Fibroblast of lung (primary cell): ENCODE data around the gene ARID1B. TPM values are rescaled to one million over a fixed set of nuclear protein-coding genes. Genes with fewer than 3 reads are reported as not detected.

ENCODE experiments used
- DNase-seq, 2 donors: peaks; one replicate each; pipeline versions ENCODE4 v3.0.0 to v3.0.0-alpha.2; 2010; ENCODE audit warnings: low read depth in 2 of 2
- H2AFZ ChIP-seq: 2 replicates; pipeline ENCODE4 v1.5.1; 2012; ENCODE audit warnings: low read length, control low read depth, inconsistent platforms
- H3K27ac ChIP-seq: 2 replicates; pipeline ENCODE4 v1.5.1; 2011; ENCODE audit warnings: low read length, control low read depth; ENCODE audit not compliant: insufficient read depth
- H3K27me3 ChIP-seq: 2 replicates; pipeline ENCODE4 v1.5.1; 2011; ENCODE audit warnings: mild to moderate bottlenecking, low read length; ENCODE audit not compliant: control insufficient read depth, insufficient read depth
- H3K36me3 ChIP-seq: 2 replicates; pipeline ENCODE4 v1.5.1; 2011; ENCODE audit warnings: low read length; ENCODE audit not compliant: control insufficient read depth, insufficient read depth
- H3K4me1 ChIP-seq: 2 replicates; pipeline ENCODE4 v1.5.1; 2011; ENCODE audit warnings: low read length; ENCODE audit not compliant: control insufficient read depth, insufficient read depth; ENCODE audit errors: extremely low read depth
- H3K4me2 ChIP-seq: 2 replicates; pipeline ENCODE4 v1.5.1; 2011; ENCODE audit warnings: low read length, control low read depth; ENCODE audit not compliant: insufficient read depth; ENCODE audit errors: extremely low read depth
- H3K4me3 ChIP-seq, 4 experiments: fragments of 200-600 bp in 1 of 4; sonication (generic) in 1 of 4; replicated peaks in 1 of 4; 2 replicates each; pipeline ENCODE4 v1.5.1; 2011 to 2016; ENCODE audit warnings: low read length in 4 of 4, low read depth in 3 of 4, mild to moderate bottlenecking in 3 of 4, control low read depth in 2 of 4, inconsistent platforms in 1 of 4, mixed read lengths in 1 of 4; ENCODE audit not compliant: insufficient read depth in 1 of 4; ENCODE audit errors: control extremely low read depth in 1 of 4
- H3K79me2 ChIP-seq: 2 replicates; pipeline ENCODE4 v1.5.1; 2012; ENCODE audit warnings: mild to moderate bottlenecking, low read length, inconsistent platforms; ENCODE audit not compliant: control insufficient read depth, insufficient read depth
- H3K9ac ChIP-seq: 2 replicates; pipeline ENCODE4 v1.5.1; 2011; ENCODE audit warnings: mild to moderate bottlenecking, low read length, control low read depth; ENCODE audit not compliant: insufficient read depth
- H3K9me3 ChIP-seq: 2 replicates; pipeline ENCODE4 v1.5.1; 2012; ENCODE audit warnings: low read depth, low read length; ENCODE audit not compliant: control insufficient read depth, insufficient read depth
- H4K20me1 ChIP-seq: 2 replicates; pipeline ENCODE4 v1.5.1; 2011; ENCODE audit warnings: low read length; ENCODE audit not compliant: control insufficient read depth, insufficient read depth; ENCODE audit errors: extremely low read depth
- EZH2 ChIP-seq: IDR thresholded peaks from 2 replicates; pipeline ENCODE4 v1.5.1; 2012; ENCODE audit warnings: low read length, control low read depth, mild to moderate bottlenecking; ENCODE audit errors: missing control alignments
- polyA plus RNA-seq, 2 donors: library from polyadenylated mRNA; depleted of rRNA in 1 of 2; stranded (reverse) in 1 of 2; unstranded in 1 of 2; fragments of >200 nt; gene quantifications; 2 replicates each; pipeline ENCODE4 v1.2.1, GENCODE V29; 2011 to 2012; ENCODE audit warnings: missing spikeins in 1 of 2
- total RNA-seq: library from RNA; depleted of rRNA; stranded (reverse); fragments of >200 nt; gene quantifications from 2 replicates; pipeline ENCODE4 v1.2.1, GENCODE V29; 2014
- TF ChIP-seq, protein P1 (sequence below), 2 donors: IDR thresholded peaks in 1 of 2; conservative IDR thresholded peaks in 1 of 2; 1 replicate in 1 of 2; 2 replicates in 1 of 2; pipeline ENCODE4 v1.5.1; 2011 to 2012; ENCODE audit warnings: low read length in 2 of 2, control low read depth in 1 of 2, inconsistent platforms in 1 of 2, low read depth in 1 of 2, mild to moderate bottlenecking in 1 of 2

ARID1B gene
- total and polyA plus RNA-seq, 2 donors (not counting 1 experiment from before 2014, with no cell fraction given), result 15.4 to 41.9 TPM

DNA sequence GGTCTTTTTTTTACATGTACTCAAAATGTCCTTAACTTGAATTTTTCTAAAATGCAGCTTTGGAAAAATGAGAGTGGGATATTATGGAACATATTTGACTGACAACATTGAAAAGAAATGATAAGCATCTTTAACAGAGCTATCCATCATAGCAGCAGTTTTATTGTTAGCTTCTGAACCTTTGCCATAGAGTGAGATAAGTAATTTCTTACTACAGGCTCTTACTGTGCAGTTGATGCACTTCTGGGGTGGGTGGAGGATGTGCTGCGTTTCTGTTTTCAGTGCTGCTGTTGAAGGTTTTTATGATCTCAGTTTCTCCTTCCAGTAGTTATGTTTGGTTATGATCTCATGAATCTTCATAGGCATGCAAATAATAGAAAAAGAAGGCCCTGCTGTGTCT, 279.1 kb downstream of the ARID1B start:
- no peaks in the 10 kb centered on the region for H3K79me2 ChIP-seq
- H2AFZ ChIP-seq, result no peak overlapping the region
- H3K4me2 ChIP-seq, result no peak overlapping the region
- H3K4me3 ChIP-seq, result no peak overlapping the region
- no peaks in the 10 kb centered on the region for H3K36me3 ChIP-seq
- no peak overlapping the region for H3K27ac ChIP-seq
- no peak for DNase-seq
- TF ChIP-seq EZH2, result no peak
- TF ChIP-seq, protein P1, sequence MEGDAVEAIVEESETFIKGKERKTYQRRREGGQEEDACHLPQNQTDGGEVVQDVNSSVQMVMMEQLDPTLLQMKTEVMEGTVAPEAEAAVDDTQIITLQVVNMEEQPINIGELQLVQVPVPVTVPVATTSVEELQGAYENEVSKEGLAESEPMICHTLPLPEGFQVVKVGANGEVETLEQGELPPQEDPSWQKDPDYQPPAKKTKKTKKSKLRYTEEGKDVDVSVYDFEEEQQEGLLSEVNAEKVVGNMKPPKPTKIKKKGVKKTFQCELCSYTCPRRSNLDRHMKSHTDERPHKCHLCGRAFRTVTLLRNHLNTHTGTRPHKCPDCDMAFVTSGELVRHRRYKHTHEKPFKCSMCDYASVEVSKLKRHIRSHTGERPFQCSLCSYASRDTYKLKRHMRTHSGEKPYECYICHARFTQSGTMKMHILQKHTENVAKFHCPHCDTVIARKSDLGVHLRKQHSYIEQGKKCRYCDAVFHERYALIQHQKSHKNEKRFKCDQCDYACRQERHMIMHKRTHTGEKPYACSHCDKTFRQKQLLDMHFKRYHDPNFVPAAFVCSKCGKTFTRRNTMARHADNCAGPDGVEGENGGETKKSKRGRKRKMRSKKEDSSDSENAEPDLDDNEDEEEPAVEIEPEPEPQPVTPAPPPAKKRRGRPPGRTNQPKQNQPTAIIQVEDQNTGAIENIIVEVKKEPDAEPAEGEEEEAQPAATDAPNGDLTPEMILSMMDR (conservative IDR thresholded peaks at IDR 0.05 in 1 of 2, IDR thresholded peaks at IDR 0.05 in 1 of 2; ENCODE audit: low read depth in 1 of 2, low read length in 2 of 2), result no peak
- H3K4me1 ChIP-seq, result no peaks in the 10 kb centered on the region
- no peaks in the 10 kb centered on the region for H4K20me1 ChIP-seq
- no peaks in the 10 kb centered on the region for H3K9me3 ChIP-seq
- no peaks in the 10 kb centered on the region for H3K27me3 ChIP-seq
- H3K9ac ChIP-seq, result no peak overlapping the region

DNA sequence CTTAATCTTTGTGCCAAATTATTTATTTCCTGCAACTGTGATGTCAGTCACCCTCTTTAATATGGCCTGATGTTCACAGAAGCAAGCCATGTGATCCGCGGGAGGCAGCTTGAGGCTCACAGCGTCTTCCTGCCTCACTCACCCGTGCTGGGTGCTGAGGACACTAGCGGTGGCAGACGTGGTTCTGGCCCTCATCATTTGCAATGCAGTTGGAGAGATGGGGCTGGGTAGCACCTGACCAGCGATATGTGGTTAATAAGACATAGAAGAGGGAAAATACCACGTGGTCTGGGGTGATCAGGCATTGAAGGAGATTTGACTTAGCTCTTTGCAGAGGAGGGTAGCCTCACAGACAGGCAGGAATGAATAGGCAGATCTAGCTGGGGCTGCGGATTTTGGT, 281.4 kb downstream of the ARID1B start:
- Histone ChIP-seq H3K27ac (no peak overlapping the region), H3K79me2 (no peaks in the 10 kb centered on the region), H3K4me3 (no peak overlapping the region), H3K36me3 (no peaks in the 10 kb centered on the region), H3K9ac (no peak overlapping the region), H3K4me1 (no peaks in the 10 kb centered on the region), H4K20me1 (no peaks in the 10 kb centered on the region), H2AFZ (no peak overlapping the region), H3K4me2 (no peak overlapping the region), H3K9me3 (no peaks in the 10 kb centered on the region), H3K27me3 (no peaks in the 10 kb centered on the region)
- DNase-seq, result no peak
- TF ChIP-seq EZH2, result no peak
- TF ChIP-seq, protein P1 (conservative IDR thresholded peaks at IDR 0.05 in 1 of 2, IDR thresholded peaks at IDR 0.05 in 1 of 2; ENCODE audit: low read depth in 1 of 2, low read length in 2 of 2), result no peak

DNA sequence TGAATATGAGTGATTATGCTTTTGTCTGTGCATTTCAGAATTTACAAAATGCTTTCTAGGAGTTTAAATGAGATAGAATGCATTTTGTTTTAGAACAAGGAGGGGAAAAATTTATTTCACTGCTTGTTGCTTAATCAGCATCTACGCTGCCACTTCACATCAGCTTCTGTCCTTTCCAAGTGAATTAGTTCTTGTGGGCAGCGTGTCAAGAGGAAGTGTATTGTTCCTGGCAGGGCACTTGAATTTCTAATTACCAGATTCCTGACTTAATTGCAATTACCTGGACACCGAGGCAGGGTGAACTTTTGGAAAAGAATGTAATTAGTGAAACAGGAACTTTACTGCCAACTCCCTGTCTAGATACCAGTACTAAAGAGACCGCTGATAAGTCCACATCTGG, 282.6 kb downstream of the ARID1B start:
- TF ChIP-seq EZH2, result no peak
- TF ChIP-seq, protein P1 (conservative IDR thresholded peaks at IDR 0.05 in 1 of 2, IDR thresholded peaks at IDR 0.05 in 1 of 2; ENCODE audit: low read depth in 1 of 2, low read length in 2 of 2), result no peak
- Histone ChIP-seq H3K27me3 (no peaks in the 10 kb centered on the region), H3K4me3 (no peak overlapping the region), H3K27ac (no peak overlapping the region), H3K9ac (no peak overlapping the region), H3K9me3 (no peaks in the 10 kb centered on the region), H4K20me1 (no peaks in the 10 kb centered on the region), H3K36me3 (no peaks in the 10 kb centered on the region), H2AFZ (no peak overlapping the region), H3K79me2 (no peaks in the 10 kb centered on the region), H3K4me2 (no peak overlapping the region), H3K4me1 (no peaks in the 10 kb centered on the region)
- peak; percentile 13 to 49 for DNase-seq
